ENCODE measurements around the gene LY9.

Gene LY9

DNA sequence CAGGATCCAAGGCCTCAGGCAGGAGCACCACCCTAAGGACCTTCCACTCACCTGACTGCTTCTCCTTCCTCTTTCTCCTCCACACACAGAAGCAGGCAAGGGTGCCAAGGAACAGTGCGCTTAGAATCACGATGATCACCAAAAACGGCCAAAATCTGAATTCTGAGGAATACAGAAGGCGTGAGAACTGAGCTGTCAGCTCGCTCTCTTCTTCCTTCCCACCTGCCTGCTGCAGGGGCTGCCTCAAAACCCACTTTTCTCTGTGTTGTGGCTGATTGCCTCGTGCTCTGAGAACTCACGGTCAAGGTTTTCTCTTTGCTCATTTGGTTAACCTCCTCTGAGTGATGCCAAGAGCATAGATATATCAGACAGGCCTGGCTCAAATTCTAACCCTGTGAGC is 42.9 kb downstream of the LY9 start:
- no peak for DNase-seq

DNA sequence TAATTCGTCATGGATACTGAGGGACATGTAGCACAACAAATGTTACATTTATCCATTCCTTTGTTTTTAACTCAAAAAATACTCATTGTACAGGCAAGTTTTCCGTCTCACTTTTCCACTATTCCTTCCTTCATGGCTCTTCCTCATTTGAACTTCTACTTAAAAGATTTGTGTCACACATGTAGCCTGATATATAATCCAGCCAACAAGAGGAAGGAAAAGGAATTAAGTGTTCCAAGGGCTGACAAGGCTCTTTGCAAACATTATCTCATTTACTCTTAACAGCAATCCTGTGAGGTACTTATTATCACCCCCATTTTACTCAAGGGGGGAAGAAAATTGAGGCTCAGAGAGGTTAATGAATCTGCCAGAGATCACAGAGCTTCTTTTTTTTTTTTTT is 43.8 kb downstream of the LY9 start:
- DNase-seq: no peak

DNA sequence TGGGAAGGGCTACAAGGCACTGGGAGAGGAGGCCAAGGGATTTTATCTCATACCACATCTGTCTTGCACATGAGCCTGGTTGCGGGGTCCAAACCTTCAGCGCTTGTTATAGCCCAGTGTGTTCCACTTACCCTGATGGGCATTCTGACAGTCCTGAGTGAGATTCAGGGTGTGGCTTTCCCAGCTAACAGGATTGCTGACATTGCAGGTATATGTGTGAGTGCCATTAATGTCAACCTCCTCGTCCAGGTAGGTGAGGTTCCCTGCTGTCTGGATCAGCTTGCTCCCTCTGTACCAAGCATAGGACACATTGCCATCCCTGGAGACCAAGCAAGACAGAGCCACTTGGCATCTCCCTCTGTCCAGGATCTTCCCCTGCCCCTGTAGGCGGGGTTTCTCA is 45.1 kb downstream of the LY9 start:
- no peak for DNase-seq

DNA sequence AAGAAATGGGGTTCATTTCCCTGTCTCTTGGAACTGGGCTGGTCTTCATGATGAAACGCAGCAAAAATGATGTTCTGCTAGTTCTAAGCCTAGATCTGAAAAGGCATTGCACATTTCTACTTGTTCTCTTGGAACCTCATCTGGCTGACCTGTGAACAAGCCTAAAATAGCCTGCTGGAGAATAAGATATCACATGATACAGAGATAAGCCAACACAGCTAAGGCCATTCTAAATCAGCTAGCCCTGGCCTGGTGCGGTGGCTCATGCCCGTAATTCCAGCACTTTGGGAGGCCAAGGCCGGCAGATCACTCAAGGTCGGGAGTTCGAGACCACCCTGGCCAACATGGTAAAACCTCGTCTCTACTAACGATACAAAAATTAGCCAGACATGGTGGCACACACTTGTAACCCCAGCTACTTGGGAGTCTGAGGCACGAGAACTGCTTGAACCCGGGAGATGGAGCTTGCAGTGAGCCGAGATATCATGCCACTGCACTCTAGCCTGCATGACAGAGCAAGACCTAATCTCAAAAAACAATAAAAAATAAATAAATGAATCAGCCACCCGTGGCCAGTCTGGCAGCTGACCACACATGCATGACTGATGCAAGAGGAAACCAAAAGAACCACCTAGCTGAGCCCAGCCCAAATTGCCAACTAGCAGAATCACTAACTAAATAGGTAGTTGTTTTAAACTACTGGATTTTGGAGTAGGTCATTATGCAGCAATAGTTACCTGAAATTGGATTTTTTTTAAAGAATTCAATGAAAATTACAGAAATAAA is 48.7 kb downstream of the LY9 start:
- DNase-seq: no peak

DNA sequence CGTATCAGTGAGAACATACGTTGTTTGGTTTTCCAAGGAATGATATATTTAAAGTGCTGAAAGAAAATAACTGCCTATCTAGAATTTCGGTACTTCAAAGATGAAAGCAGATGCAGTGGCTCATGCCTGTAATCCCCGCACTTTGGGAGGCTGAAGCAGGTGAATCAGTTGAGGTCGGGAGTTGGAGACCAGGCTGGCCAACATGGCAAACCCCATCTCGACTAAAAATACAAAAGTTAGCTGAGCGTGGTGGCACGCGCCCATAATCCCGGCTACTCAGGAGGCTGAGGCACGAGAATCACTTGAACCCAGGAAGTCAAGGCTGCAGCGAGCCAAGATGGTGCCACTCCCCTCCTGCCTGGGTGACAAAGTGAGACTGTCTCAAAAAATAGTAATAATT is 50.3 kb downstream of the LY9 start:
- no peak for DNase-seq

DNA sequence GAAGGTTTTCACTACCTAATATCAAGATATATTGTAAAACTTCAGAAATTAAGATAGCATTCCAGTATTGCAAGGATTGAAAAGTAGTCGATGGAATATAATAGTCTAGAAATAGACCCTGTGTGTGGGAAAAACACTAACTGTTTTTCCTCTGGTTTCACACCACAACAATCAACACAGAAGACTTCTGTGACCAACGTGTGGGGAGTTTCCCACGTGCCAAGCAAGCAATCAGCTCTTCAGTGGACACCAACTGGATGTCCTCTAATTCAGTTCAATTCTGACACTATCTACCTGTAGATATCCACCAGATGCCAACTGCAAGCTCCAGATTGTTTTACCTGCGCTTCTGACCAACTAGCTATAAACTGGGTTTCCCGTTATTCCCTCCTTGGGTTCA is 54.6 kb downstream of the LY9 start:
- no peak for DNase-seq

DNA sequence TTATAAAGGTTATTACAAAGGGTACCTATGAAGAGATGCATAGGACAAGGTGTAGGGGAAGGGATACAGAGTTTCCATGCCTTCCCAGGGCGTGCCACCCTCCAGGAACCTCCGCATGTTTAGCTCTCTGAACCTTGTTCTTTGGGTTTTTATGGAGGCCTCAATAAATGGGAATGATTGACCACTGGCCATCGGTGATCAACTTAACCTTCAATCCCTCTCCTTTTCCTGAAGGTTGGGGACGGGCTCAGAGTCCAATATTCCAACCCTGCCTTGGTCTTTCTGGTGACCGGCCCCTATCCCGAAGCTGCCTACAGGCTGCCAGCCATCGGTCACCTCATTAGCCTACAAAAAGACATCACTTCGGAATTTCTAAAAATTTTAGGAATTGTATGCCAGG is 55.0 kb downstream of the LY9 start:
- no peak for DNase-seq

DNA sequence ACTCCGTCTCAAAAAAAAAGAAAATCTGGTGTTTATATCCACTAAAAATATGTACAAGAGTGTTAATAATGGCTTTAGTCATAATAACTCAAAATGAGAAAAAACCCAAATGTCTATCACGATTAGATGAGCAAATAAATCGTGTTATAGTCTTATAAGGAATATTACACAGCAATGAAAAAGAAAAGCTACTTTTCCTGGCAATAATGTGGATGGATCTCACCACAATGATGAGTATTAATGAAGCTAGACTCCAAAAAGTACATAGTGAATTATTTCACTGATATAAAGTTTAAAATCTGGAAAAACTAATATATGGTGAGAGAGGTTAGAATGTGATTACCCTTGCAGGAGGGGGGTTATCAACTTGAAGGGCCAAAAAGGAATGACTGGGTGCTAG is 57.0 kb downstream of the LY9 start:
- no peak for DNase-seq

DNA sequence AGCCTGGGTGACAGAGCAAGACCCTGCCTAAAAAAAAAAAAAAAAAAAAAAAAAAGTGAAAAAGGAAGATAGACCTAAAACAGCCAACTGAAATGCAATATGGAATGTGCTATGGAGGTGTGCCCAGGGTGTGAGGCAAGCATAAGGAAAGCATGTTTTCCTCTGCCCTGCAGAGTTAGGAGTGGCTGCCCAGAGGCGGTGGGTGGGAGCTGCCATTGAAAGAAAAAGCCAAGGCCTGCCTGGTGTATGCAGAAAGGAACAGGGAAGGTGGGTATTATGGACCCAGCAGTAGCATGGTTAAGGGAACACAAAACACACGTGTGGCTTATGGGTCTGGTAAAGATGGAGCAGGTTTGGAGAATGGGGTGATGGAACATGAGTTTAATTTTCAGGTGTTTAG is 57.8 kb downstream of the LY9 start:
- DNase-seq: no peak

DNA sequence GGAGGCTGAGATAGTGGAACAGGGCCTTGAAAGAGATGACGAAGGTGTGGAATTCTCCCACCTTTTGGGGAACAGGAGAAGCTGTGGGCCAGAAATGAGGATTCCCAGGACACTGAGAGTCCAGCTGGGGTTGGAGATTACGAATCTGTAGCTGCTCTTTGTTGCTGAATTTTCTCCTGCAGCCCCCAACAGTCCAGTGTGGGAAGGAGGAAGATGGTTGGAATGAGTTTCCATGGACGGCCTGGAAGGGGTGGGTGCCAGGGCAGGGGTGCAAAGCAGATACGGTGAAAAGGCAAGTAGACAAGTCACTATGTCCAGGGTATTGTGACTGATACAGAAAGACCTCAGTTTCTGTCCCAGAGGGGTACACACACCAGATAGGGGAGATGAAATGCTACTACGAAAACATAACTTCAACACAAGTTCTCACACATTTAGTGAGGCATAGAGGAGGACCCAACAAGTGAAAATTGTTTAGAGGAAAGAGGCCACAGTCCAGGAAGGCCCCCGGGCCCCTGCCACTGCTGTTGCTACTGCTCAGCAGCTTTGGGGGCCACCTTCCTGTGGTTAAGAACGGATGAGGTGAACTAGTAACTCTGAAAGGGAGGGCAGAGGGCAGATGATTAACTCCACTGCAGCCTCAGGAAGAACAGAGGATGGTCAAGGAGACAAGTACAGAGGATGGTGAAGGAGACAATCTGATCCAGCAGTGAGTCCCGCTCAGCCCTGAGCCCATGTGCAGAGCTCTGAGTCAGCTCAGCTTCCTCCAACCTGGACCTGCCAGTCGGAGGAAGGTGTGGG is 59.4 kb downstream of the LY9 start:
- no peak for DNase-seq

DNA sequence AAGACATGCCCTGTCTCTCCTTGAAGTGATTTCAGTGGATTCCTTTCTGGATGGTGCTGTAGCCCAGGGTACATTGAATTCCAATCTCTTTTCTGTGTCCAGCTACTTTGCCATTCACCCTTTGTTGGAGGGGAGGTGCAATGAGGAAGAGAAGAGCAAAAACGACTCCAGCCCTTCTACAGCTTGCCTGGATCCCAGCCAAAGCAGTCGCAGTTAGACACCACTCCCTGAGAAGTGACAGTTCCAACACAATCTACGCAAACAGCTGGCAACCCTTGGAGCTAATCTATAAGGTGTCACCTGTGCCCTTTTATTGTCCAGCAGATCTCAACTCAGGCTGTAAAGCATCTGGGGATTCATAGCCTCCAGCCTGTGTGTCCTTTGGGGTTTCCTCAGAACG is 62.1 kb downstream of the LY9 start:
- no peak for DNase-seq

DNA sequence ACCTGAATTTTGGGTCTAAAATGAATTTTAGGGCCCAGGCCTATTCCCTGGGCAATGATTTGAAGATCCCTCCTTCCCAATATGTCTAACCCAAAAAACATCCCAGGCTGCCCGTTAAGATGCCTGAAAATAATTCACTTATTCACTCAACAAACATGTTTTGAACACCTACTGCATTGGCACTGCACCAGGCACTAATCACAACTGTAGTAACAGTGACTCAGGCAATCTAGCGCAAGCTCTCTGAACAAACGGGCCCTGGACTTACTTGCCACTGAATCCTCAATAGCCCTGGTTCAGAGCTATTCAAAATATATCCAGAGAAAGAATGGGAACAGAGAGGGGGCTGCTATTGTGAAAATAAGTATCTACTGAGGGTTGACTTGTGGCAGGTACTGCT is 62.5 kb downstream of the LY9 start:
- DNase-seq: no peak

DNA sequence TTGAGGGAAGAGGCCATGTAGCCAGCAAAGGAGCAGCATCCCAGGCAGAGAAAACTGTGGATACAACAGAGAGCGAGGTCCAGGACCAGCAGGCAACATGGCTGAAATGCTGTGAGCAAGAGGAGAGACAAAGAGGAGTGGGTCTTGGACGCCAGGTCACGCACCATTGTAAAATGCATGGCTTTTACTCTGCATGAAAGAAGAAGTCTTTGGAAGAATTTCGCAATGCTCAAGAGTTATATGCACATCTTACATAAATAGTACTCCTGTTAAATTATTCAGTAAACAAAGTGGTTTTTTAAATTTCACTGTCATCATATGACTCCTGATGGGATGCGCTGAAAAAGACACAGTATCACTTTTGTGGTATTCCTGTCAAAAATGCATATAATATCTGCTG is 63.2 kb downstream of the LY9 start:
- DNase-seq: no peak

DNA sequence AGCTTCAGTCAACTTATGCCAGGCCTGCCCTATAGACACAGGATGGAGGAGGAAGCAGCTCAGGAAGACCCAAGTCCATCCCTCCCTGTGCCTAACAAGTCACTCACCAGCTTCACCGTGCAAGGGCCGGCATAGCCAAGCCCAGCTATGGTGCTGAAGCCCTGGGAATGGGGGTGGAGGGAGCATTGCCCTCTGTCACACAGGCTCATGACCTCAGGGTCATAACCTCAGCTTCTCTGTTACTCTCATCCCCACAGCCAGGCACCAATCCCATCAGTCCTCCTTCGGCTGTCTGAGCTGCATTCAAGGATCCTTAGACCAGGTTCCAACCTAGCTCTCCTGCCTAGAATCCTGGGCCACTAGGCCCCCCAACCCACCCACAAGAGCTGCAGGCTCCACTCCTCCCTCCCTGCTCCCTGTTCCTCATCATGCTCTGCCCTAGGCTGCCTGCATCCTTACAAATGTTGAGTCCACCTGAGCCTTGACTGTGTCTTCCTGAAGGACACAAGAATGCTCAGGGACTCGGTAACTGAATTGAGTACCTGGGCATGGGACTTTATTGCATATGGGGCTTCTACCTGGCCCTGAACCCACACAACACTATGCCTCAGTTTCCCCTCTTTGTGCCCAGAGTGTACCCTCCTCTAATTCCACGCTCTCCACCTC is 65.0 kb downstream of the LY9 start:
- no peak for DNase-seq

DNA sequence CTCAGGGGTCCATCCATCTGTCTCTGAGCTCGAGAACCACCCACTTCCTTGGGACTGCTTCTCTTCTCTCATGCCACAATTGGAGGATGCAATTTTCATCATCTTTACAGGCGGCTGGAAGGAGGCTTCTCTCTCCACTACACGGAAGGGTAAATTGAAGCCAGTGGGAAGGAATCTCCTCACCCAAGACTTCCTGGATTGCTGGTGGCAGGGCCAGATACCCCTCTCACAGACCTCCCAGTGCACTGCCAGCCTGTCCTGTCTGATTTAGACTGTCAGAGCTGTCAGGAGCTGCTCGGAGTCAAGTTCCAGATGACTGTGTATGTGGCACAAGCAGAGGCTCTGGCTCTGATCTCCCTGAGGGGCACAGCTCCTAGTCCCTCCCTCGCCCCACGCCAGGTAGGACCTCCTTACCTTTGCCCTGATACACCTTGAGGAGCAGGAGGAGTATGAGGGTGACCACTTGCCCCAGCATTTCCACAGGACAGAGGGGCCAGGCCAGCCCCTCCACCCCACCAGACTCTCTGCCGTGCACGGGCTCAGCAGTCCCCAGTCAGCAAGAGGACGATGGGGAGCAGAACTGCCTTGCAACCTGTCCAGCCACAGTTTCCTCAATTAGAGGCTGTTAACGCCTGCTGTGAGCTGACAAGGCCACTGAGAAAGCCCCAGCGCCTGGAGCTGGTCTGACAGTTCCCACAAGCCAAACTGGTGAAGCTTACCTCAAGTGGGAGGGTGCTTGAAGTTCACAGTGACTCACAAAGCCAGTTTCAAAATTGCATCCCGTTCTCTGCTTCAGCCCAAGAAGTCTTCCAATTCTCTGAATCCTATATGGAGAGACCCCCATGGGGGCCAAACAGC is 66.5 kb downstream of the LY9 start, which contains the start of gene CD244:
TSS of gene CD244 (minus strand) at position 685 of the 858 bp plus-strand sequence. CDS start at position 475, 210 bp downstream.
- DNase-seq: no peak

DNA sequence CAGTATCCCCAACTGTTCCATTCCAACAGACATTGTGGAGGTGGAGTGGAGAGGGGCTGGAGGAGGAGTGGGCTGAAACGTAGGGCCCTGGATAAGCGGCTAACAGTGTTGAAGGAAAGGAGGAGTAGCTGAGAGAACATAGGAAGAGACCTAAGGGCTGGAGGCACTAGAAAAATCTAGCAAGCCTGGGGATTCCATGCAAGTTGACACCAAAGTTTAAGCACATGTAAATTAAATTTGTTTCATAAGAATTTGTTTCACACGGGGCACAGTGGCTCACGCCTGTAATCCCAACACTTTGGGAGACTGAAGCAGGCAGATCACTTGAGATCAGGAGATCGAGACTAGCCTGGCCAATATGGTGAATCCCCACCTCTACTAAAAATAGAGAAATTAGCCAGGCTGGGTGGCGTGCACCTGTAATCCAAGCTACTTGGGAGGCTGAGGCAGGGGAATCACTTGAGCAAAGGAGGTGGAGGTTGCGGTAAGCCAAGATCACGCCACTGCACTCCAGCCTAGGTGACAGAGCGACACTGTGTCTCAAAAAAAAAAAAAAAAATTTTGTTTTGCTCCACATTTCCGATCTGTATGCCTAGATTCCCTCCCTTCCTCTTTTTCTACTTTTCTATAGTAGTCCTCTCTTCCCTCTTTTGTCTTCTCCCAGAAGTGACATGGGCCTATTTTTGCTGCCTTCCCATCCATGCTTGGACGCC is 67.2 kb downstream of the LY9 start:
- DNase-seq: no peak

DNA sequence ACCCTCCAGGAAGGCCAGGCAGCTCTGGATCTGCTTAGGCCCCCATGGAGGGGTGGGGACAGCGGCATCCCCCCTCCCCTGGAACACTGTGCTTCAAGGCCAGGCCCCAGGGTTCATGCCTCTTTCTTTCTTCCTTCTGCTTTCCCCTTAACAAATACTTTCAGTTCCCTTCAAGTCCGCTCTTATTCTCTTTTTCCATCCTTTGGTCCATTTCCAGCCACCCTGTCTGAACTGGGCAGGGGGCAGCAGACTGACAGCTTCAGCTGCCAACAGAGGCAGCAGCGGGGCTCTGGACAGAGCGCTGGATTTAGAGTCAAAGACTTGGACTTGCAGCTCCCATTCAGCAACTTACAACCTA is 67.8 kb downstream of the LY9 start:
- no peak for DNase-seq

DNA sequence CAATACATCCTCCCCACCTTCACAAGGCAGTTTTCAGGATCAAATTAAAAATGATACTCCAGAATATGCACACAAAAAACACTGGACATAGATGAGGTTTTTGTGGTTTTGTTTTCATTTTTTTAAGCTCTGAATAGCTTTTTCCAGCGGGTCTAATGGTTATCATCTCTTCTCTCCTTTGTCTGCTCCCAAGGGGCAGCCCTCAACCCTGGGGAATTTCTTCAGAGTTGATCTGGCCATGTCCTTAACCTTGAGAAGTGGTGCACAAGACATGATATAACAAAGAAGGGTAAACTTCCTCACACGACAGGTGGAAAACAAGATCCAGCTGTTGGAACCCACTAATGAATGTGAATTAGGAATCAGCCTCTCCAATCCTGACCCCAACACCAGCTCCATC is 68.2 kb downstream of the LY9 start:
- no peak for DNase-seq

DNA sequence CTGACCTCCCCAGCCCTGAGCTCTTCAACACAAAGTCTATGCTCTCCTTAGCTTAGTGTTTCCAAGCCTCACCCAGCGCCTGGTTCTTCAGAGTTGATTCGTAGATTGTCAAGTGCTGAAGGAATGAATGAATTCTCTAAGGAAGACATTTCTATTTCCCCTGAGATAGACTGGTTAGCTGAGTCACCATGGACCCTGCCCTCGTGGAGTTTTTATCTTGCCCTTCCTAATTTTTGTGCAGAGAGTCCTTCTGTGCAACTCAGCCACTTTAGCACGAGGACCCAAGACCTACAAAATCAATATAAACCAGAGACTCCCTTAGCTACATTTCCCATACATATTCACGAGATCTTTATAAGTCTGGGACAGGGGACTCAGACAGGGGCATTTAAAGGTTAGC is 69.4 kb downstream of the LY9 start:
- no peak for DNase-seq

DNA sequence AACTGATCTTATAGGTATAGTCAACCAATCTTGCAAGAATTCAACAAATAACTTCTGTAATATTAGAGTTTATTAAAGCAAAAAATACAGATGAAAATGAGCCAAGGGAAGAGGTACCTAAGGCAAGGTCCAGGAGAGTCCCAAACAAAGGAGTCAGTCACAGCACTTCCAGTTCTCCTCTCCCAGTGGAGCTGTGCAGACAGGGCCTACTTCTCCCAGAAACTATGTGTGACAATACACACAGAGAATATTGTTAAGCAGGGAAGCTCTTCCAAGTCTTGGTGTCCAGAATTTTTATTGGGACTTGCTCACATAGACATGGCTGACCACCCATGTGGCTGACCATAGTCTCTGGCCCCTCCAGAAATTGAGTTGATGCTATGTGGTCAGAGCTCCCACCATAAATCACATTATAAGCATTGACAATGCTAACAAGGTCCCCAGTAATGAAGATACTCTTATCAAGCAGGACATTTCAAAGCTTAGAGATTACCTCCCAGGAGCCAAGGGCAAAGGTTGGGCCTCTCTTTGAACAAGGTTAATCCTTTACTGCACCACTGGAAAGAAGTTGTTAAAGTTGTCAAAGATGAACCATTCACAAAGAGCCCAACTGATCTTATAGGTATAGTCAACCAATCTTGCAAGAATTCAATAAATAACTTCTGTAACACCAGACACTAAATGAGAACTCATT is 70.2 kb downstream of the LY9 start:
- no peak for DNase-seq

DNA sequence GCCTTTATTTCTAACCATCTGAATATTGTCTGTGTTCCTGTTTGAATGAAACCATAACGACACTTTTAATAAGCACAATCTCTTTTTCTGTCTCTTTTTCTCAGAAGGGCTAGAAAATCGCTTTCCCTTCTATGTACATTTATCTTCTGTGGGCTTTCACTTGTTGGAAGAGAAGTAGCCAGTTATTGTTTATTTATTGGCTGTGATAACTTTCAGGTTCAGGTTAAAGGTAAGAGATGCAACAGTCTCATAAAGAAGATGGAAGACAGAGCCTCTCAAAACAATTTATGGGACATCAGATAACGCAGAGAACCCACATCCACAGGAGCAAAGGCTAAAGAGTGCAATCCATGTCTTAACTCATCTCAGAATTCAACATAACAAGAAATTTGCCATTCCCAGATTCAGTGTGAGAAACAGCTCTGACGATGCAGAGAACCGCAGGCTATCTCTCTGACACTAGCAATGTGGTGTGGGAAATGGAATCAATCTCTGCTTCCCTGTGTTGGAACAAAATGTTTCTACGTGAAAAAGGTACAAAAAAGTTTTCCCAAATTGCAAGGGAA is 70.8 kb downstream of the LY9 start:
- DNase-seq: no peak
